Measurements from ENCODE around the gene TMEM202.
"Not testable (repeated sequence)": the region's sequence is repeated elsewhere in the genome, so short reads cannot be mapped to it uniquely, and the experiment has no call there.

The TMEM202 gene

GRCh38 chr15:72404841-72405240 lies 6.7 kb downstream of the TMEM202 start:
- no peak for DNase-seq

DNA sequence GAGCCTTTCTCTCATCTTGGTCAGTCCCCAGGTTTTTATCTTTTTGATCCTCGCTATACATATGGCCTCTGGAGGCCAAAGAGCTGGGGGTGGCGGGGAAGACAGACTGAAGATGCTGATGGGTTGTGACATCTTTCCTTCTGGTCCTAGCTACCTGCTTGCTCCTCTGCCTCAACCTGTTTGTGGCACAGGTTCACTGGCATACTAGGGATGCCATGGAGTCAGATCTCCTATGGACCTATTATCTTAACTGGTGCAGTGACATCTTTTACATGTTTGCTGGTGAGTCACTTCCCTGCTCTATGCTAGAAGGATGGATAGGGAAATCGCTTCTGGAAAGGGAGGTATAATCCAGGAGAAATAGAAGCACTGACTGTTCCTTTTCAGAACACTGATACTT lies 8.8 kb downstream of the TMEM202 start:
- no peak for DNase-seq

GRCh38 chr15:72411111-72411510 lies 13.0 kb downstream of the TMEM202 start:
- DNase-seq, result no peak

DNA sequence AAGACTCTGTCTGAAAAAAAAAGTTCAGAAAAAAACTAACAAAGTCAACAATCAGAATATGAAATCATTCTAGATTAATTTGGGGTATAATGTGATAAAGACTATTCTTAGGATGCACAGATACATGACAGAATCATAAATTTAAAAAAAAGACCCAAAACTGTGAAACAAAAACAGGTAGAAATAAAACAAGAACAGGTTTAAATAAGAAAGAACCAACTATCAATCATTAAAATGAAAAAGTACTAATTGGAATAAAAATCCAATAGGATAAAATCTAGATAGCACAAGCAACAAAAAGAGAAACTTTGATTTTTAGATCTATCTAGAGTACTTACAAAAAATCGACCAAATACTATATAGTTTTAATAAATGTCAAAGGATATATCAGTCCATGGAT lies 13.4 kb downstream of the TMEM202 start:
- DNase-seq, result no peak

DNA sequence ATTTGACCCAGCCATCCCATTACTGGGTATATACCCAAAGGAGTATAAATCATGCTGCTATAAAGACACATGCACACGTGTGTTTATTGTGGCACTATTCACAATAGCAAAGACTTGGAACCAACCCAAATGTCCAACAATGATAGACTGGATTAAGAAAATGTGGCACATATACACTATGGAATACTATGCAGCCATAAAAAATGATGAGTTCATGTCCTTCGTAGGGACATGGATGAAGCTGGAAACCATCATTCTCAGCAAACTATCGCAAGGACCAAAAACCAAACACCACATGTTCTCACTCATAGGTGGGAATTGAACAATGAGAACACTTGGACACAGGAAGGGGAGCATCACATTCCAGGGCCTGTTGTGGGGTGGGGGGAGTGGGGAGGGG lies 15.2 kb downstream of the TMEM202 start:
- DNase-seq, result not testable (repeated sequence)

- DNase-seq, result no peak
Observed at GRCh38 chr15:72415304-72415703, 17.2 kb downstream of the TMEM202 start.

- not testable (repeated sequence) for DNase-seq
Observed at GRCh38 chr15:72419768-72420167, 21.7 kb downstream of the TMEM202 start.

DNA sequence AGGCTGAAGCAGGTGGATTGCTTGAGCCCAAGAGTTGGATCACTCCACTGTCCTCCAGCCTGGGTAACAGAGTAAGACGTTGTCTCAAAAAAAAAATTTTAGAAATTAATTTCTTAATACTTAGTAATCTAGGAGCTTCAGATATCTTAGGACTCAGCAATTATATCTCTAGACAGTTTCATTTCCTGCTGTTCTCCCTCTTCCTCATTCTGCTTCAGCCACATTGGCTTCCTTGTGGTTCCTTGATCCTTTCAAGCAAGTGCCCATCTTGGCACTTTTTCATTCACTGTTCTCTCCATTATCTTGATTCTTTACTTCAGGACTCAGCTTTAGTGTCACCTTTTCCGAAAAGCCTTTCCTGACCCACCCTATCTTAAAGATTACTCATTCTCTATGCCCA lies 22.5 kb downstream of the TMEM202 start:
- no peak for DNase-seq

DNA sequence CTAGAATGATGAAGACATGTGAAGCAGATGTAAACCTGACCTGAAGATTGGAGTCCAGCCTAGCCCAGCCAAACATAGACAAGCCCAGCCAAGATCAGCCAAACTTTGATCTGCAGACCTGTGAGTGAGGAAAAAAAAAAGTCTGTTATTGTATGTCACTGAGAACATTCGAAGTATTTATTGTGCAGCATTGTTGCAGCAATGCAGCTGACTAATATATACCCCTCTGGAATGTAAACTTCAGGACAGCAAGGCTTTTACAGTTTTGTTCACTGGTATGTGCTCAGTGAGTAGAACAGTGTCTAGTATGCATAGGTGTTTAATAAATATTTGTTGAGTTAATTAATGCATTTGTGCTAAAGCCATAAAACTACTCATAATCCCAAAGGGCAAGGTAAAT lies 23.4 kb downstream of the TMEM202 start:
- no peak for DNase-seq

GRCh38 chr15:72423256-72423655 lies 25.2 kb downstream of the TMEM202 start:
- DNase-seq, result no peak

- no peak for DNase-seq
Observed at GRCh38 chr15:72426753-72427152, 28.6 kb downstream of the TMEM202 start.

GRCh38 chr15:72437650-72438316 lies 39.7 kb downstream of the TMEM202 start:
- no peak for DNase-seq

DNA sequence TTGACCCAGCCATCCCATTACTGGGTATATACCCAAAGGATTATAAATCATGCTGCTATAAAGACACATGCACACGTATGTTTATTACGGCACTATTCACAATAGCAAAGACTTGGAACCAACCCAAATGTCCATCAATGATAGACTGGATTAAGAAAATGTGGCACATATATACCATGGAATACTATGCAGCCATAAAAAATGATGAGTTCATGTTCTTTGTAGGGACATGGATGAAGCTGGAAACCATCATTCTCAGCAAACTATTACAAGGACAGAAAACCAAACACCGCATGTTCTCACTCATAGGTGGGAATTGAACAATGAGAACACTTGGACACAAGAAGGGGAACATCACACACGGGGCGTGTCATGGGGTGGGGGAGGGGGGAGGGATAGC lies 44.7 kb downstream of the TMEM202 start:
- DNase-seq, result not testable (repeated sequence)

GRCh38 chr15:72445426-72445825 lies 47.3 kb downstream of the TMEM202 start:
- DNase-seq, result no peak

GRCh38 chr15:72450805-72451204 lies 52.7 kb downstream of the TMEM202 start:
- DNase-seq, result no peak

- no peak for DNase-seq
Observed at GRCh38 chr15:72451224-72451623, 53.1 kb downstream of the TMEM202 start.

GRCh38 chr15:72456684-72457083 lies 58.6 kb downstream of the TMEM202 start:
- DNase-seq, result no peak

Data from NCI-H187 (cell line).